HepG2 (cell line): ENCODE results near the gene METTL23. TPM values are rescaled to one million over a fixed set of nuclear protein-coding genes. Genes with fewer than 3 reads are reported as not detected.

Source experiments
- FOXC1 ChIP-seq: sonication (generic); formaldehyde crosslinking; IDR thresholded peaks from 2 replicates; pipeline ENCODE4 v1.8.0; 2022; ENCODE audit warnings: mild to moderate bottlenecking, missing genetic modification reagents, borderline replicate concordance
- GABPA ChIP-seq, 2 experiments: IDR thresholded peaks; 2 replicates each; pipeline ENCODE4 v1.6.1; 2011 to 2016; ENCODE audit warnings: low read depth in 2 of 2, low read length in 1 of 2, missing biosample characterization in 1 of 2, missing genetic modification characterization in 1 of 2
- MATR3 ChIP-seq: sonication (generic); formaldehyde crosslinking; IDR thresholded peaks from 2 replicates; pipeline ENCODE4 v1.4.0; 2020; ENCODE audit warnings: missing genetic modification reagents
- NFE2 ChIP-seq: sonication (generic); formaldehyde crosslinking; IDR thresholded peaks from 2 replicates; pipeline ENCODE4 v1.4.0; 2020; ENCODE audit warnings: missing genetic modification reagents
- RAD51 ChIP-seq: fragments of 450-650 bp; IDR thresholded peaks from 2 replicates; pipeline ENCODE4 v1.6.1; 2016; ENCODE audit warnings: borderline replicate concordance
- SUZ12 ChIP-seq: fragments of 150-350 bp; IDR thresholded peaks from 2 replicates; pipeline ENCODE4 v1.6.1; 2014; ENCODE audit warnings: low read depth, low read length
- ZNF20 ChIP-seq: sonication (generic); formaldehyde crosslinking; IDR thresholded peaks from 2 replicates; pipeline ENCODE4 v1.4.0; 2020; ENCODE audit warnings: mild to moderate bottlenecking, moderate library complexity, missing genetic modification reagents
- ZNF256 ChIP-seq: sonication (generic); formaldehyde crosslinking; conservative IDR thresholded peaks from 2 replicates; pipeline ENCODE4 v1.4.0; 2020; ENCODE audit warnings: missing genetic modification reagents
- ZNF431 ChIP-seq: sonication (generic); formaldehyde crosslinking; IDR thresholded peaks from 2 replicates; pipeline ENCODE4 v1.9.0; 2022; ENCODE audit warnings: missing genetic modification reagents, low read depth, mild to moderate bottlenecking, borderline replicate concordance
- ZNF605 ChIP-seq: sonication (generic); formaldehyde crosslinking; IDR thresholded peaks from 2 replicates; pipeline ENCODE4 v1.8.0; 2022; ENCODE audit warnings: mild to moderate bottlenecking, missing genetic modification reagents
- ZNF678 ChIP-seq: sonication (generic); formaldehyde crosslinking; IDR thresholded peaks from 2 replicates; pipeline ENCODE4 v1.4.0; 2020; ENCODE audit warnings: mild to moderate bottlenecking, missing genetic modification reagents
- ZNF709 ChIP-seq: sonication (generic); formaldehyde crosslinking; IDR thresholded peaks from 2 replicates; pipeline ENCODE4 v1.5.0; 2020; ENCODE audit warnings: mild to moderate bottlenecking, missing genetic modification reagents
- polyA plus RNA-seq, 8 experiments: library from polyadenylated mRNA; depleted of rRNA in 3 of 8; stranded (reverse) in 7 of 8; unstranded in 1 of 8; fragments of >200 nt; fragmentation: Illumina TruSeq in 4 of 8; extraction: Trizol in 4 of 8; gene quantifications; 2 replicates each; pipeline versions ENCODE4 v1.2.1 to v1.2.3, GENCODE V29; 2011 to 2016; ENCODE audit warnings: low read depth in 4 of 8, missing spikeins in 1 of 8, mixed read lengths in 1 of 8; ENCODE audit not compliant: insufficient read depth in 1 of 8
- total RNA-seq, 5 experiments: library from RNA; depleted of rRNA; stranded (reverse); fragments of >200 nt; fragmentation: Illumina TruSeq; extraction: Trizol; gene quantifications; 2 replicates each; pipeline ENCODE4 v1.2.3, GENCODE V29; 2016; ENCODE audit warnings: low read depth in 1 of 5
- TF ChIP-seq, protein P1 (sequence below): sonication (generic); formaldehyde crosslinking; IDR thresholded peaks from one replicate; pipeline ENCODE4 v1.5.1; 2020; ENCODE audit warnings: mild to moderate bottlenecking, missing genetic modification reagents; ENCODE audit errors: not compliant biosample characterization
- TF ChIP-seq, protein P2 (sequence below): sonication (generic); formaldehyde crosslinking; IDR thresholded peaks from 2 replicates; pipeline ENCODE4 v1.4.0; 2020; ENCODE audit warnings: missing genetic modification reagents
- TF ChIP-seq, protein P3 (sequence below): sonication (generic); formaldehyde crosslinking; IDR thresholded peaks from 2 replicates; pipeline ENCODE4 v1.4.0; 2020; ENCODE audit warnings: missing genetic modification reagents, borderline replicate concordance

The METTL23 gene
- total and polyA plus RNA-seq, 2 of the 13 experiments (the other 11 are each of a cell fraction or from before 2014, with no cell fraction given), result 39.9 to 104 TPM

DNA sequence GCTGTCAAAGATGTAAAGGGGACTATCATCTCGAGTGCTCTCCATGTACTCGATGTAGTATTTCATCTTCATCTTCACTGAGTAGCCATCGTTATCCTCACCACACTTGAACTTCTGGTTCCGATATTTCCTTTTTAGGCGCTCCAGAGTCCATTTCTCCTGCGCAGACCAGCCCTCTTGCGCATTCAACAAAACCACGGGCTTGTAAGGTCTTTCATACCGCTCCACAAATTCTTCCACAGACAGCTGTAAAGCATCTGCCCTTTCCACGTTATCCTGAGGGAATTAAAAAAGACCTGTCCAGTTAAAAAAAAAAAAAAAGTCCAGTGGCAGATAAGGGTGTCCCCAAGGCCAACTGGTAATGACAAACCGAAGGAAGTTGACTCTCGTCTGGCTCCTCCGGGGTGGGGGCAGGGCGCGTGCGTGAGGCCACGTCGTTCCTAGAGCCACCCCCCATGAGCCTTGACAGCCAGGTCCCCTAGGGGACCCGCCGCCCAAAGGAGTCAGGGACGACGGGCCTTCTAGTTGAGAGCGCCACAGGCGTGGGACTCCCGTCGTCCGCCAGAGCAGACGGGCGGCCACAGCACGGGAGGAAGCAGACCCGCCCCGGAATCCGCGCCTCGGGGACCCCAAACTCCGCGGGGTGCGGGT is 934 bp upstream of the METTL23 start (continued):
- TF ChIP-seq, protein P1, sequence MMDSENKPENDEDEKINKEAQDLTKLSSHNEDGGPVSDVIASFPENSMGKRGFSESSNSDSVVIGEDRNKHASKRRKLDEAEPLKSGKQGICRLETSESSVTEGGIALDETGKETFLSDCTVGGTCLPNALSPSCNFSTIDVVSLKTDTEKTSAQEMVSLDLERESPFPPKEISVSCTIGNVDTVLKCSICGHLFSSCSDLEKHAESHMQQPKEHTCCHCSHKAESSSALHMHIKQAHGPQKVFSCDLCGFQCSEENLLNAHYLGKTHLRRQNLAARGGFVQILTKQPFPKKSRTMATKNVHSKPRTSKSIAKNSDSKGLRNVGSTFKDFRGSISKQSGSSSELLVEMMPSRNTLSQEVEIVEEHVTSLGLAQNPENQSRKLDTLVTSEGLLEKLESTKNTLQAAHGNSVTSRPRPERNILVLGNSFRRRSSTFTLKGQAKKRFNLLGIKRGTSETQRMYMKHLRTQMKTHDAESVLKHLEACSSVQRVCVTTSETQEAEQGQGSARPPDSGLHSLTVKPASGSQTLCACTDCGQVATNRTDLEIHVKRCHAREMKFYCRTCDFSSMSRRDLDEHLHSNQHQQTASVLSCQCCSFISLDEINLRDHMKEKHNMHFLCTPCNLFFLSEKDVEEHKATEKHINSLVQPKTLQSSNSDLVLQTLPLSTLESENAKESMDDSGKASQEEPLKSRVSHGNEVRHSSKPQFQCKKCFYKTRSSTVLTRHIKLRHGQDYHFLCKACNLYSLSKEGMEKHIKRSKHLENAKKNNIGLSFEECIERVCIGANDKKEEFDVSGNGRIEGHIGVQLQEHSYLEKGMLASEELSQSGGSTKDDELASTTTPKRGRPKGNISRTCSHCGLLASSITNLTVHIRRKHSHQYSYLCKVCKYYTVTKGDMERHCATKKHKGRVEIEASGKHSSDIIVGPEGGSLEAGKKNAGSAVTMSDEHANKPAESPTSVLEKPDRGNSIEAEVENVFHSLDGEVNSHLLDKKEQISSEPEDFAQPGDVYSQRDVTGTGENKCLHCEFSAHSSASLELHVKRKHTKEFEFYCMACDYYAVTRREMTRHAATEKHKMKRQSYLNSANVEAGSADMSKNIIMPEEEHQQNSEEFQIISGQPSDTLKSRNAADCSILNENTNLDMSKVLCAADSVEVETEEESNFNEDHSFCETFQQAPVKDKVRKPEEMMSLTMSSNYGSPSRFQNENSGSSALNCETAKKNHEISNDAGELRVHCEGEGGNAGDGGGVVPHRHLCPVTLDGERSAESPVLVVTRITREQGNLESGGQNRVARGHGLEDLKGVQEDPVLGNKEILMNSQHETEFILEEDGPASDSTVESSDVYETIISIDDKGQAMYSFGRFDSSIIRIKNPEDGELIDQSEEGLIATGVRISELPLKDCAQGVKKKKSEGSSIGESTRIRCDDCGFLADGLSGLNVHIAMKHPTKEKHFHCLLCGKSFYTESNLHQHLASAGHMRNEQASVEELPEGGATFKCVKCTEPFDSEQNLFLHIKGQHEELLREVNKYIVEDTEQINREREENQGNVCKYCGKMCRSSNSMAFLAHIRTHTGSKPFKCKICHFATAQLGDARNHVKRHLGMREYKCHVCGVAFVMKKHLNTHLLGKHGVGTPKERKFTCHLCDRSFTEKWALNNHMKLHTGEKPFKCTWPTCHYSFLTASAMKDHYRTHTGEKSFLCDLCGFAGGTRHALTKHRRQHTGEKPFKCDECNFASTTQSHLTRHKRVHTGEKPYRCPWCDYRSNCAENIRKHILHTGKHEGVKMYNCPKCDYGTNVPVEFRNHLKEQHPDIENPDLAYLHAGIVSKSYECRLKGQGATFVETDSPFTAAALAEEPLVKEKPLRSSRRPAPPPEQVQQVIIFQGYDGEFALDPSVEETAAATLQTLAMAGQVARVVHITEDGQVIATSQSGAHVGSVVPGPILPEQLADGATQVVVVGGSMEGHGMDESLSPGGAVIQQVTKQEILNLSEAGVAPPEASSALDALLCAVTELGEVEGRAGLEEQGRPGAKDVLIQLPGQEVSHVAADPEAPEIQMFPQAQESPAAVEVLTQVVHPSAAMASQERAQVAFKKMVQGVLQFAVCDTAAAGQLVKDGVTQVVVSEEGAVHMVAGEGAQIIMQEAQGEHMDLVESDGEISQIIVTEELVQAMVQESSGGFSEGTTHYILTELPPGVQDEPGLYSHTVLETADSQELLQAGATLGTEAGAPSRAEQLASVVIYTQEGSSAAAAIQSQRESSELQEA (CRISPR knock-in tag), result peak; percentile 86
- TF ChIP-seq ZNF605 (peak; percentile 74; the same call in 1 of the 2 replicates), ZNF709 (CRISPR knock-in tag) (peak; percentile 37; the same call in 1 of the 2 replicates), RAD51 (no peak), SUZ12 (no peak), NFE2 (CRISPR knock-in tag) (no peak), ZNF20 (CRISPR knock-in tag) (0 out of 2 replicates have a peak, but pooled peaks have one; percentile 17), FOXC1 (CRISPR knock-in tag) (peak; percentile 65; the same call in 1 of the 2 replicates), ZNF431 (CRISPR knock-in tag) (no peak), ZNF256 (CRISPR knock-in tag) (no peak), ZNF678 (no peak), MATR3 (CRISPR knock-in tag) (no peak), GABPA (IDR thresholded peaks at IDR 0.05; ENCODE audit: low read depth, low read length) (0 out of 2 replicates have a peak, but pooled peaks have one; percentile 15), GABPA (CRISPR knock-in tag; IDR thresholded peaks at IDR 0.05; ENCODE audit: low read depth) (peak; percentile 64)
- TF ChIP-seq, protein P2, sequence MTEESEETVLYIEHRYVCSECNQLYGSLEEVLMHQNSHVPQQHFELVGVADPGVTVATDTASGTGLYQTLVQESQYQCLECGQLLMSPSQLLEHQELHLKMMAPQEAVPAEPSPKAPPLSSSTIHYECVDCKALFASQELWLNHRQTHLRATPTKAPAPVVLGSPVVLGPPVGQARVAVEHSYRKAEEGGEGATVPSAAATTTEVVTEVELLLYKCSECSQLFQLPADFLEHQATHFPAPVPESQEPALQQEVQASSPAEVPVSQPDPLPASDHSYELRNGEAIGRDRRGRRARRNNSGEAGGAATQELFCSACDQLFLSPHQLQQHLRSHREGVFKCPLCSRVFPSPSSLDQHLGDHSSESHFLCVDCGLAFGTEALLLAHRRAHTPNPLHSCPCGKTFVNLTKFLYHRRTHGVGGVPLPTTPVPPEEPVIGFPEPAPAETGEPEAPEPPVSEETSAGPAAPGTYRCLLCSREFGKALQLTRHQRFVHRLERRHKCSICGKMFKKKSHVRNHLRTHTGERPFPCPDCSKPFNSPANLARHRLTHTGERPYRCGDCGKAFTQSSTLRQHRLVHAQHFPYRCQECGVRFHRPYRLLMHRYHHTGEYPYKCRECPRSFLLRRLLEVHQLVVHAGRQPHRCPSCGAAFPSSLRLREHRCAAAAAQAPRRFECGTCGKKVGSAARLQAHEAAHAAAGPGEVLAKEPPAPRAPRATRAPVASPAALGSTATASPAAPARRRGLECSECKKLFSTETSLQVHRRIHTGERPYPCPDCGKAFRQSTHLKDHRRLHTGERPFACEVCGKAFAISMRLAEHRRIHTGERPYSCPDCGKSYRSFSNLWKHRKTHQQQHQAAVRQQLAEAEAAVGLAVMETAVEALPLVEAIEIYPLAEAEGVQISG (CRISPR knock-in tag), result no peak
- TF ChIP-seq, protein P3, sequence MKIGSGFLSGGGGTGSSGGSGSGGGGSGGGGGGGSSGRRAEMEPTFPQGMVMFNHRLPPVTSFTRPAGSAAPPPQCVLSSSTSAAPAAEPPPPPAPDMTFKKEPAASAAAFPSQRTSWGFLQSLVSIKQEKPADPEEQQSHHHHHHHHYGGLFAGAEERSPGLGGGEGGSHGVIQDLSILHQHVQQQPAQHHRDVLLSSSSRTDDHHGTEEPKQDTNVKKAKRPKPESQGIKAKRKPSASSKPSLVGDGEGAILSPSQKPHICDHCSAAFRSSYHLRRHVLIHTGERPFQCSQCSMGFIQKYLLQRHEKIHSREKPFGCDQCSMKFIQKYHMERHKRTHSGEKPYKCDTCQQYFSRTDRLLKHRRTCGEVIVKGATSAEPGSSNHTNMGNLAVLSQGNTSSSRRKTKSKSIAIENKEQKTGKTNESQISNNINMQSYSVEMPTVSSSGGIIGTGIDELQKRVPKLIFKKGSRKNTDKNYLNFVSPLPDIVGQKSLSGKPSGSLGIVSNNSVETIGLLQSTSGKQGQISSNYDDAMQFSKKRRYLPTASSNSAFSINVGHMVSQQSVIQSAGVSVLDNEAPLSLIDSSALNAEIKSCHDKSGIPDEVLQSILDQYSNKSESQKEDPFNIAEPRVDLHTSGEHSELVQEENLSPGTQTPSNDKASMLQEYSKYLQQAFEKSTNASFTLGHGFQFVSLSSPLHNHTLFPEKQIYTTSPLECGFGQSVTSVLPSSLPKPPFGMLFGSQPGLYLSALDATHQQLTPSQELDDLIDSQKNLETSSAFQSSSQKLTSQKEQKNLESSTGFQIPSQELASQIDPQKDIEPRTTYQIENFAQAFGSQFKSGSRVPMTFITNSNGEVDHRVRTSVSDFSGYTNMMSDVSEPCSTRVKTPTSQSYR (CRISPR knock-in tag), result peak; percentile 94
